ENCODE results near the gene HIBCH. TPM values are rescaled to one million over a fixed set of nuclear protein-coding genes. Genes with fewer than 3 reads are reported as not detected.

HIBCH gene
- total and polyA plus RNA-seq, 3 donors from 2014 or later, result 44.1 to 67.0 (median 46.1) TPM

DNA sequence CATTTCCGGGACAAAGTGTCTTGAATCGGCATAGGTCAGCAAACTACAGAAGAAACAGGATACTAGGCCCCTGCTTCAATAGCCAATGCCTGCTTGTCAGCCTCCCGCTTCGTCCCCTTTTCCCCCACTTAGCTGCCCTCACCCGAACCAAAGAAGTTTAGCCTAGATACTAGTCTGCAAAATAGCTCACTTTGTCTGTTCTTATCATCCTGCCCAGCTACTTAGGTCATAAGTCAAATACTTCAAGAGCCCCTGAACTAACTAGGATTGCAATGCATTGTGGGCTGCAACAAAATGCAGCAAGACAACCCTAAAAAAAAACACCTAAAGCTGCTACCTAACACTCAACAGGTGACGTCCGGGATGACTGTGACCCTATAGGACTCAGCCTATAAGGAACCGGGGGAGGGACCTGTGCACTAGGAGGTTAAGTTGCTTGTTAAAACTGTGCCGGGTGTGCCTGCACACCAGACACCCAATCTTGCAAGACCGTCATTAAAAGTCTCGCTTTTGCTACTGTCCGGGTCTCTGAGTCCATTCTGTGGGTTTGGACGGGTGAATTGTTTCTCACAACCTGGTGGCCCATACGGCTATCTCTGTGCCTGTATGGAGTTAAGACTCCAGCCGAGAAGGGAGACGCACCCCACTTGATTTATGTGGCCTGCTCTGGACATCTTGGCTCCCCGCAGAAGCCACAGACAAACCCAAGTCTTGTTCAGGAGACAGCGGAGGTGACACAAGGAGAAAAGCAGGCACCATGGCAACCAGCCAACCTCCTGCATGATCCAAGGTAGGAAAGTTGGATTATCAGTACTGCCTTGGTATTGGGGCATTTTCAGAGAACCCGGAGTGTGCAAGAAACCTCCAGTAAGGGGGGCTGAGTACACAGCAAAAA, 105.9 kb downstream of the HIBCH start:
- Histone ChIP-seq H3K4me3 (no peak overlapping the region), H3K4me1 (no peaks in the 10 kb centered on the region), H3K27ac (no peak overlapping the region), H3K36me3 (ENCODE audit: low read depth, missing control alignments) (no peaks in the 10 kb centered on the region), H3K27me3 (no peaks in the 10 kb centered on the region), H3K9me3 (no peaks in the 10 kb centered on the region)
- TF ChIP-seq POLR2A (IDR thresholded peaks at IDR 0.05), result no peak
- TF ChIP-seq, protein P1, sequence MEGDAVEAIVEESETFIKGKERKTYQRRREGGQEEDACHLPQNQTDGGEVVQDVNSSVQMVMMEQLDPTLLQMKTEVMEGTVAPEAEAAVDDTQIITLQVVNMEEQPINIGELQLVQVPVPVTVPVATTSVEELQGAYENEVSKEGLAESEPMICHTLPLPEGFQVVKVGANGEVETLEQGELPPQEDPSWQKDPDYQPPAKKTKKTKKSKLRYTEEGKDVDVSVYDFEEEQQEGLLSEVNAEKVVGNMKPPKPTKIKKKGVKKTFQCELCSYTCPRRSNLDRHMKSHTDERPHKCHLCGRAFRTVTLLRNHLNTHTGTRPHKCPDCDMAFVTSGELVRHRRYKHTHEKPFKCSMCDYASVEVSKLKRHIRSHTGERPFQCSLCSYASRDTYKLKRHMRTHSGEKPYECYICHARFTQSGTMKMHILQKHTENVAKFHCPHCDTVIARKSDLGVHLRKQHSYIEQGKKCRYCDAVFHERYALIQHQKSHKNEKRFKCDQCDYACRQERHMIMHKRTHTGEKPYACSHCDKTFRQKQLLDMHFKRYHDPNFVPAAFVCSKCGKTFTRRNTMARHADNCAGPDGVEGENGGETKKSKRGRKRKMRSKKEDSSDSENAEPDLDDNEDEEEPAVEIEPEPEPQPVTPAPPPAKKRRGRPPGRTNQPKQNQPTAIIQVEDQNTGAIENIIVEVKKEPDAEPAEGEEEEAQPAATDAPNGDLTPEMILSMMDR (IDR thresholded peaks at IDR 0.05), result no peak
- 89 to 94% methylated on average over 17 to 19 of the region's 19 CpGs for WGBS, 2 donors
- intact Hi-C loops (cut with DNase I; ENCODE audit: low total_unique reads), result no loop called here
- no peak for DNase-seq

DNA sequence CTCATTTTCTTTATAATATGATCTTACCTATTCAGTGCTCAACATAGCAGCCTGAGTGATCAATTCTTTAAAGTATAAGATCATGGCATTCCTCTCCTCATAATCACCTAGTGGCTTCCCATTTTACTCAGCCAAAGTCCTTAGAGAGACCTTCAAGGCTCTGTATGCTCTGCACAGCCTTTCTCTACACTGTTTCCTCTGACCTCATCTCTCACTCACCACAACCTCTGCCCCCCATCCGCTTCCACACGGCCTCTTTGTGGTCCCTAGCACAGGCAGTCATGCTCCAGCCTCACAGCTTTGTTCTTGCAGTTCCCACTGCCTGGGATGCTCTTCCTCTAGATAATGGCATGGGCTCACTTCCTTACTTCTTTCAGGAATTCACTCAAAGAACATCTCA, 109.2 kb downstream of the HIBCH start:
- Histone ChIP-seq H3K27ac (no peak overlapping the region), H3K9me3 (no peaks in the 10 kb centered on the region), H3K36me3 (ENCODE audit: low read depth, missing control alignments) (no peaks in the 10 kb centered on the region), H3K27me3 (no peaks in the 10 kb centered on the region), H3K4me1 (no peaks in the 10 kb centered on the region), H3K4me3 (no peak overlapping the region)
- intact Hi-C loops (cut with DNase I; ENCODE audit: low total_unique reads), result no loop called here
- no peak for DNase-seq
- TF ChIP-seq, protein P1 (IDR thresholded peaks at IDR 0.05), result no peak
- TF ChIP-seq POLR2A (IDR thresholded peaks at IDR 0.05), result no peak
- WGBS, 2 donors, result 74 to 98% methylated on average over 2 of the region's 2 CpGs

DNA sequence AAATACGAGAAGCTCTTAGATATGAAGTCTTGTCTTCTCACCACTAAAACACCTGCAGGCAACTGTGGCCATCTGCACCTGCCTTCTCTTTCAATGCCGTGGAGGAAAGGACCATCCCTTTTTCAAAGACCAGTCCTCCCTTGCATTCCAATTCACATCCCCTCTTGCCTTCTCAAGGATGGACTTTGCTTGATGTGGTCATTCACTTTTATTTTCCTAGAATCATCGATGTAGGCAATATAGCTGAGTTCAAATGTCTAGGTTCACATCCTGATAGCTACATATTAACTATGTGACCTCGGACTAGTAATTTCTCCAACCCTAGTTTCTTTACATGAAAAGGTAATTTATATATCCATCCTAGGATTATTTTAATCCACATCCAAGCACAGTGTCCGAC, 110.1 kb downstream of the HIBCH start:
- Histone ChIP-seq H3K4me1 (no peaks in the 10 kb centered on the region), H3K4me3 (no peak overlapping the region), H3K27ac (no peak overlapping the region), H3K9me3 (no peaks in the 10 kb centered on the region), H3K36me3 (ENCODE audit: low read depth, missing control alignments) (no peaks in the 10 kb centered on the region), H3K27me3 (no peaks in the 10 kb centered on the region)
- no peak for DNase-seq
- TF ChIP-seq, protein P1 (IDR thresholded peaks at IDR 0.05), result no peak
- no peak for TF ChIP-seq POLR2A (IDR thresholded peaks at IDR 0.05)
- intact Hi-C loops (cut with DNase I; ENCODE audit: low total_unique reads), result no loop called here
- WGBS, 2 donors, result 93 to 95% methylated on average over 5 of the region's 5 CpGs

DNA sequence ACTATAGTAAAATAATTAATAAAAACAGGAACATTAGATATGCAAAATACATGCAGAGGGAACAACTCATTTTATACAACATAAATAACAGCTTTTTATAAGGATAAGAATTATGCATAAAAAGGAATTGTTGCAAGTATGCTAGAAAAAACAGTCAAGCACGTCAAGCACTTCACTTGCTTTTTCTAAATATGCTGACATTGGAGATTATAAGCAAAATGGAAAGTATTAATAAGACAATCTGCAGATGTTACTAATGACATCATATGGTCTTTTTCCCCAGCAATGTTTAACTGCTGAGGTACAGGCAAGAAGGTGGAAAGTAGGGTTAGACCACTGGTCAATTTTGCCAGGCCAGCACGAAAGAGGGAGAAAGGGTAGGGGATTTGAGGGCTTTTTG, 111.7 kb downstream of the HIBCH start:
- WGBS, 2 donors, result 76 to 84% methylated on average over 2 of the region's 2 CpGs
- no peak for DNase-seq
- intact Hi-C loops (cut with DNase I; ENCODE audit: low total_unique reads), result no loop called here
- TF ChIP-seq POLR2A (IDR thresholded peaks at IDR 0.05), result no peak
- TF ChIP-seq, protein P1 (IDR thresholded peaks at IDR 0.05), result no peak
- Histone ChIP-seq H3K27me3 (no peaks in the 10 kb centered on the region), H3K36me3 (ENCODE audit: low read depth, missing control alignments) (no peaks in the 10 kb centered on the region), H3K4me3 (no peak overlapping the region), H3K9me3 (no peaks in the 10 kb centered on the region), H3K27ac (no peak overlapping the region), H3K4me1 (no peaks in the 10 kb centered on the region)

DNA sequence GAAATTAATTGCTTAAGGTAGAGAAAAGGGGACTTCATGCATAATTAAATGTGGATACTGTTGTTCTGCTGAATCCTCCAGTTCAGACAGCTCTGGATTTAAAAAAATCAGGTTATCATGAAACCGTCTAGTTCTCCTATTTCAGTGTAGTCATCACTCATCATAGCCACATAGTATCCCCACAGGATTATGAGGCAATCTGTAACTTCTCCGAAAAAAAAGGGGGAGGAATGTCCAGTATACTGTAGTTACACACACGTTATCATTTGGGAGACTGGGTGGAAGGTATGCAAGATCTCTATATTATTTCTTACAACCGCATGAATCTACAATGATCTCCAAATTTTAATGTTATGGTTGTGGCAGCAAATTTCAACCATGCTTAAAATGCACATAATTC, 114.0 kb downstream of the HIBCH start:
- Histone ChIP-seq H3K4me1 (no peaks in the 10 kb centered on the region), H3K27ac (no peak overlapping the region), H3K4me3 (no peak overlapping the region), H3K27me3 (no peaks in the 10 kb centered on the region), H3K36me3 (ENCODE audit: low read depth, missing control alignments) (no peaks in the 10 kb centered on the region), H3K9me3 (no peaks in the 10 kb centered on the region)
- TF ChIP-seq POLR2A (IDR thresholded peaks at IDR 0.05), result no peak
- TF ChIP-seq, protein P1 (IDR thresholded peaks at IDR 0.05), result no peak
- DNase-seq, result no peak
- 68 to 86% methylated on average over 4 of the region's 4 CpGs for WGBS, 2 donors
- intact Hi-C loops (cut with DNase I; ENCODE audit: low total_unique reads), result no loop called here

Data from testis (tissue), 3 donors.